OCI-LY7 (cell line): Measurements from ENCODE around the gene FAM118B. TPM values are rescaled to one million over a fixed set of nuclear protein-coding genes. Genes with fewer than 3 reads are reported as not detected.
A peak's percentile ranks its signal among the peaks of the same experiment; 100 is the strongest.

ENCODE experiments used
- BruUV-seq: library from RNA; stranded (reverse); fragments of 400-500 nt; replicated peaks from 2 replicates; lab custom pipeline; 2021; lab: Mats Ljungman, UMichigan
- CTCF ChIA-PET: fragments of 300-600 bp; sonication (Branson Sonifier 250); formaldehyde crosslinking; loops from one replicate; lab custom pipeline; 2022; ENCODE audit warnings: antibody characterized with exemption; ENCODE audit not compliant: unreplicated experiment; lab: Charles Lee
- POLR2A ChIA-PET: fragments of 300-600 bp; sonication (Branson Sonifier 250); formaldehyde crosslinking; loops from one replicate; lab custom pipeline; 2022; ENCODE audit warnings: antibody characterized with exemption; lab: Charles Lee
- DNase-seq: peaks from one replicate; pipeline ENCODE4 v3.0.0-alpha.2; 2015; ENCODE audit warnings: low spot score
- H2AFZ ChIP-seq: fragments of 200-600 bp; sonication (generic), shearing (Covaris generic); 2 replicates; pipeline ENCODE4 v1.6.1; 2014; ENCODE audit warnings: mild to moderate bottlenecking, antibody characterized with exemption, low read length, moderate library complexity
- H3K27ac ChIP-seq: fragments of 200-600 bp; sonication (generic); 2 replicates; pipeline ENCODE4 v1.5.1; 2014; ENCODE audit warnings: mixed run types, low read depth, mild to moderate bottlenecking, moderate library complexity, low read length, inconsistent platforms; ENCODE audit not compliant: poor library complexity, severe bottlenecking
- H3K36me3 ChIP-seq: fragments of 200-600 bp; sonication (generic); 2 replicates; pipeline ENCODE4 v1.6.1; 2014; ENCODE audit warnings: mild to moderate bottlenecking, antibody characterized with exemption, low read length, moderate library complexity, mixed read lengths; ENCODE audit not compliant: insufficient read depth
- H3K4me1 ChIP-seq: fragments of 200-600 bp; sonication (generic); 2 replicates; pipeline ENCODE4 v1.5.1; 2014; ENCODE audit warnings: mild to moderate bottlenecking, low read length; ENCODE audit not compliant: insufficient read depth, poor library complexity, severe bottlenecking
- H3K4me2 ChIP-seq: fragments of 200-600 bp; sonication (generic); 2 replicates; pipeline ENCODE4 v1.6.1; 2014; ENCODE audit warnings: mild to moderate bottlenecking, low read length
- H3K4me3 ChIP-seq: fragments of 200-600 bp; sonication (generic); 2 replicates; pipeline ENCODE4 v1.5.1; 2014; ENCODE audit warnings: mild to moderate bottlenecking, low read depth, low read length; ENCODE audit not compliant: poor library complexity, severe bottlenecking
- H3K79me2 ChIP-seq: fragments of 200-600 bp; sonication (generic); 2 replicates; pipeline ENCODE4 v1.6.1; 2016; ENCODE audit warnings: low read depth, mild to moderate bottlenecking, low read length, moderate library complexity, mixed read lengths; ENCODE audit not compliant: insufficient read depth
- H3K9me2 ChIP-seq: fragments of 200-600 bp; sonication (generic); 2 replicates; pipeline ENCODE4 v1.6.1; 2016; ENCODE audit warnings: mild to moderate bottlenecking, low read length, mixed read lengths; ENCODE audit not compliant: insufficient read depth
- H3K9me3 ChIP-seq: fragments of 200-600 bp; sonication (generic); 2 replicates; pipeline ENCODE4 v1.6.1; 2014; ENCODE audit warnings: mild to moderate bottlenecking, mixed run types, low read length, mixed read lengths
- H4K20me1 ChIP-seq: fragments of 200-600 bp; sonication (generic); 2 replicates; pipeline ENCODE4 v1.6.1; 2014; ENCODE audit warnings: mild to moderate bottlenecking, antibody characterized with exemption, low read length, moderate library complexity, mixed read lengths; ENCODE audit not compliant: insufficient read depth
- CTCF ChIP-seq: fragments of 200-600 bp; sonication (generic); conservative IDR thresholded peaks from 2 replicates; pipeline ENCODE4 v1.5.1; 2014; ENCODE audit warnings: mild to moderate bottlenecking, antibody characterized with exemption, low read length, moderate library complexity, mixed read lengths
- EZH2phosphoT487 ChIP-seq: fragments of 200-600 bp; sonication (generic); IDR thresholded peaks from 2 replicates; pipeline ENCODE4 v1.6.1; 2018; ENCODE audit warnings: low read depth, borderline replicate concordance, mild to moderate bottlenecking, mixed run types, antibody characterized with exemption, low read length, moderate library complexity, mixed read lengths
- intact Hi-C: fragments of 100-400 bp; cut with micrococcal nuclease; formaldehyde crosslinking; loops from one replicate; pipeline ENCODE4 v1.10.0; 2022; ENCODE audit not compliant: unreplicated experiment
- total RNA-seq, 2 experiments: library from RNA; depleted of rRNA in 1 of 2; stranded (reverse); fragments of >200 nt in 1 of 2; shearing (Covaris generic) in 1 of 2; gene quantifications; 2 replicates each; pipeline ENCODE4 v1.2.3, GENCODE V29; 2014 to 2022

The FAM118B gene
- total RNA-seq, 2 experiments from 2014 or later: 9.9 to 14.8 TPM

GRCh38 chr11:126256216-126256615 lies 44.6 kb downstream of the FAM118B start:
- ChIA-PET CTCF (no interaction called here), POLR2A (interaction anchor here (0.6 kb wide), 2 partner anchors 236 to 626 kb away, joined by 3 to 6 read pairs; no protein-coding TSS in a partner anchor)
- Histone ChIP-seq H4K20me1 (no peaks in the 10 kb centered on the region), H2AFZ (no peak overlapping the region), H3K36me3 (peaks cover 76% of the 10 kb centered on the region), H3K9me2 (no peaks in the 10 kb centered on the region), H3K27ac (no peak overlapping the region), H3K4me1 (no peaks in the 10 kb centered on the region), H3K4me3 (no peak overlapping the region), H3K79me2 (no peaks in the 10 kb centered on the region), H3K9me3 (no peaks in the 10 kb centered on the region), H3K4me2 (no peak overlapping the region)
- DNase-seq: no peak
- no TSS peak for BruUV-seq
- TF ChIP-seq EZH2phosphoT487: no peak
- TF ChIP-seq CTCF: no peak
- intact Hi-C loops: no loop called here

DNA sequence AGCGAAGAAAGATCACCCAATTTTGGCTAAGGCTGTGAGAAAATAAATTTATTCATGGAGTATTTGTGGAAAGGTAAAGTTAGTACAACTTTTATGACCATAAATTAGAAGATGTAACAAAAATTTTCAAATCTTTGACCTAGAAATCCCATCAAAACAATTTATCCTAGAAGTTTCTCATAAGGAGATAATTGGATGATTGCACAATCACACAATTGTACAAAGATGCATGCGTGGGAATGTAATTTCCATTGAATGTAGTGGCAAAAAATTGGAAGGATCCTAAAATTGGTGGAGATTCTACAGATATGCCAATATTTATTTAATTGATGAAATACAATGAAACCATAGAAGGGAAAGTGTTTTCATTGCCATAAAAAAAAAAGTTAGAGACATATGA lies 45.6 kb downstream of the FAM118B start:
- H4K20me1 ChIP-seq: no peaks in the 10 kb centered on the region
- no peak overlapping the region for H2AFZ ChIP-seq
- H3K4me2 ChIP-seq: no peak overlapping the region
- H3K9me2 ChIP-seq: no peaks in the 10 kb centered on the region
- POLR2A ChIA-PET: no interaction called here
- TSS peak; percentile 44 for BruUV-seq
- no peak overlapping the region for H3K27ac ChIP-seq
- CTCF ChIA-PET: no interaction called here
- no peak for TF ChIP-seq CTCF
- no peak for TF ChIP-seq EZH2phosphoT487
- H3K79me2 ChIP-seq: no peaks in the 10 kb centered on the region
- no peak for DNase-seq
- peaks cover 81% of the 10 kb centered on the region for H3K36me3 ChIP-seq
- no peaks in the 10 kb centered on the region for H3K9me3 ChIP-seq
- no peak overlapping the region for H3K4me3 ChIP-seq
- H3K4me1 ChIP-seq: no peaks in the 10 kb centered on the region
- intact Hi-C loops: no loop called here

- H3K36me3 ChIP-seq: peaks cover 80% of the 10 kb centered on the region
- H3K4me3 ChIP-seq: no peak overlapping the region
- no peak overlapping the region for H2AFZ ChIP-seq
- no peak overlapping the region for H3K4me2 ChIP-seq
- H4K20me1 ChIP-seq: no peaks in the 10 kb centered on the region
- intact Hi-C loops: no loop called here
- TF ChIP-seq EZH2phosphoT487 (no peak), CTCF (no peak)
- DNase-seq: no peak
- no peaks in the 10 kb centered on the region for H3K9me2 ChIP-seq
- ChIA-PET POLR2A (no interaction called here), CTCF (no interaction called here)
- BruUV-seq: no TSS peak
- no peaks in the 10 kb centered on the region for H3K4me1 ChIP-seq
- no peak overlapping the region for H3K27ac ChIP-seq
- no peaks in the 10 kb centered on the region for H3K9me3 ChIP-seq
- H3K79me2 ChIP-seq: no peaks in the 10 kb centered on the region
These were observed 46.2 kb downstream of the FAM118B start for GRCh38 chr11:126257764-126258163.
